Measurements from ENCODE around the gene OR4L1.
"Not testable (repeated sequence)": the region's sequence is repeated elsewhere in the genome, so short reads cannot be mapped to it uniquely, and the experiment has no call there.

Gene OR4L1

GRCh38 chr14:20059745-20060144 is at the start of gene OR4L1:
Gene OR4L1 (plus strand): TSS chr14:20060045. CDS start chr14:20060045, 0 bp downstream.
- DNase-seq (ENCODE audit: low read depth, low spot score): no peak

GRCh38 chr14:20019257-20019865 is 40.5 kb upstream of the OR4L1 start, which contains the start of gene OR4K14:
Gene OR4K14 (minus strand): TSS chr14:20019307. CDS start chr14:20015193, 4,114 bp downstream.
- DNase-seq (ENCODE audit: low read depth, low spot score): no peak

DNA sequence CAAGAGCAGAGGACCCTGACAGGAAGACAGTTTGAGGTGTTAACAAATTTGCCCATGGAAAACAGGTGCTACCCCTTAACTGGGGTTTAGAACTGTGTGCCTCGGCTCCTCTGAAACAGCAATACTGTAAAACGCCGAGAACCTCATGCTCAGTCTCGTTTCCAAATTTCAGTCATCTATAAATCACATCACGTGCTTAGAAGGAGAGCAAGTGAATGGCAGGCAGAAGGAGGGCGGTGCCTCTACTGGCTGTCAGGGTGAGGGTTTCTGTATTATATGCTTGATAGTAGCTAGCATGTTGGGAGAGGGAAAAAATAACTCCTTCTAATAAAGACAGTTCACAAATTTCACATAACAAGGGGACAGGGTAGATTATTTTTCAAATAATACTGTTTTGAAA is 28.8 kb upstream of the OR4L1 start:
- DNase-seq (ENCODE audit: low read depth, low spot score): no peak

DNA sequence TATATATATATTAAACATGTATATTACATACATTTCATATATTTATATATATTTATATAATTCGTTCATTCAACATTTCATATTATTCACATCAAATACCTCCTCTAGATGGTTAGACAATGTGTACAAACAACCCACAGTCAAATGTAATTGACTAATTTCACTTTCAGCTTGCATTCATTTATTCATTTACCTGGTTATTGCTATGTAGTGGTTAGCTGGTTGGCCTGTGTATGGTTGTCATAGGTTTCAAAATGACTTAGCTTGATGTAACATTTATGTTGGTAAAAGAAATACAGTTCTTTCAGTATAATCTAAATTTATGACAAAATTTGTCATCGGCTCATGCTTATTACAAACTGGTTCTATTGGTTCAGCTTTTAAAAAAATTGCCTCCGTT is 24.4 kb upstream of the OR4L1 start:
- no peak for DNase-seq (ENCODE audit: low read depth, low spot score)

DNA sequence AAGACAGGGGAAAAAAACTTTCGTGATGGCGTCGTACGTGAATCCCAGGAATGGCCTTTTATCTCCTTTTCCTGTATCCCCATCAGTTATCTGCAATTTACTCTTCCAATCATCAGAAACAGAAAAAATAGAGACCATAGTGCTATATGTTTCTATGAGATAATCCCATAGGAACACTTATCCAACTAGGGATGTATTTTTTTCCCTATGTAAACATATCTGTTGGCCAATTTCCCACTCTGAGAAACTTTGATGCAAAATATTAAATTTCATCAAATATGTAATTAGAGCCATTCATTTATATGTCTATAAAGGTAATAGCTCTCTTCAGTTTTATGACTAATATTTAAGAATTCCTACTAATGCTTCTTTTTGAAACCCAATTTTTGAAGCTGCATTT is 23.9 kb upstream of the OR4L1 start, which contains the start of gene OR4K13:
TSS of gene OR4K13 (minus strand) at position 101 of the 400 bp plus-strand sequence. CDS start 1,280 bp downstream, outside the sequence.
- no peak for DNase-seq (ENCODE audit: low read depth, low spot score)

DNA sequence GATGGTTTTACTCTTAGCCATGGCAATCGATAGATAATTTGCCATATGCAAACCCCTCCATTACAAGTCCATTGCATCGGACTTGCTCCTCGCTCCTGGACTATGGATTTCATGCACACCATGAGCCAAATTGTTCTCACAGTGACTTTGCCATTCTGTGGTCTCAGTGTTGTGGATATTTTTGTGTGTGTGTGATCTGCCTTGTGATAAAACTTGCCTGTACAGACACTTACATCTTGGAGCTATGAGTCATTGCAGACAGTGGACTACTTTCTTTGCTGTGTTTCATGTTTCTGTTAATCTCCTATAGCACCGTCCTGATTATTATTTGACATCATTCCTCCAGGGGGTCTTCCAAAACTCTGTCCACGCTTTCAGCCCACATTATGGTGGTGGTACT is 15.6 kb upstream of the OR4L1 start:
- DNase-seq (ENCODE audit: low read depth, low spot score): no peak

- DNase-seq (ENCODE audit: low read depth, low spot score): no peak
Observed at GRCh38 chr14:20048202-20048601, 11.6 kb upstream of the OR4L1 start.

DNA sequence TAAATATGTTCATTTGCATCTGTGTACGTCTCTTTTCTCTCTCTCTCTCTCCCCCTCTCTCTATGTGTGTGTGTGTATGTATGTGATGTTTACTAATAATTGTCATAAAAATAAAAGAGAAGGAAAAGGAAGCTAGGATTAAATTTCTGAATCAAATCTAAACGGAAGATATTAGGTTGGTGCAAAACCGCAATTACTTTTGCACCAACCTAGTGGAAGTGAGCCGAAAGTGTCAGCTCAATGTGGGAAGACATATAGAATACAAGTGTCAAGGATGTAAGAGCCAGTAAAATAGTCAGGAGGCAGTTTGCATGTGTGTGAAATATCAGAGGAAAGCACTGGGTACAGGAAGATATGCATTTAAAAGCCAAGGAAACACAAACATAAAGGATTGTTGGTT is 32.2 kb downstream of the OR4L1 start:
- DNase-seq (ENCODE audit: low read depth, low spot score): no peak

DNA sequence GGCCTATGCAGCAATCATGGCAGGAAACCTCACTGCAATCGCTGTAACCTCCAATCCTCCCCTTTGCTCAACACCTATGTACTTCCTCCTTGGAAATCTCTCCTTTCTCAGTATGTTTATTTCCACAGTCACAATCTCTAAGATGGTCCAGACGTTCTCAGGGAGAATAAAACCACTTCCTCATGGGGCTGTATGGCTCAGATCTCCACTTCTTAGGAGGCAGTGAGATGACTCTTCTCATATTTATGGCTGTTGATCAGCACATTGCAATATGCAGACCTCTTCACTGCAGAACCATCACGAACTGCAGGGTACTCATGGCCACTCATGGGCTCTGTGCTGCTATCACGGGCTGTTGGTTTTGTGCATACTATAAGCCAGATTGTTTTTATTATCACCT is 33.6 kb downstream of the OR4L1 start:
- no peak for DNase-seq (ENCODE audit: low read depth, low spot score)

DNA sequence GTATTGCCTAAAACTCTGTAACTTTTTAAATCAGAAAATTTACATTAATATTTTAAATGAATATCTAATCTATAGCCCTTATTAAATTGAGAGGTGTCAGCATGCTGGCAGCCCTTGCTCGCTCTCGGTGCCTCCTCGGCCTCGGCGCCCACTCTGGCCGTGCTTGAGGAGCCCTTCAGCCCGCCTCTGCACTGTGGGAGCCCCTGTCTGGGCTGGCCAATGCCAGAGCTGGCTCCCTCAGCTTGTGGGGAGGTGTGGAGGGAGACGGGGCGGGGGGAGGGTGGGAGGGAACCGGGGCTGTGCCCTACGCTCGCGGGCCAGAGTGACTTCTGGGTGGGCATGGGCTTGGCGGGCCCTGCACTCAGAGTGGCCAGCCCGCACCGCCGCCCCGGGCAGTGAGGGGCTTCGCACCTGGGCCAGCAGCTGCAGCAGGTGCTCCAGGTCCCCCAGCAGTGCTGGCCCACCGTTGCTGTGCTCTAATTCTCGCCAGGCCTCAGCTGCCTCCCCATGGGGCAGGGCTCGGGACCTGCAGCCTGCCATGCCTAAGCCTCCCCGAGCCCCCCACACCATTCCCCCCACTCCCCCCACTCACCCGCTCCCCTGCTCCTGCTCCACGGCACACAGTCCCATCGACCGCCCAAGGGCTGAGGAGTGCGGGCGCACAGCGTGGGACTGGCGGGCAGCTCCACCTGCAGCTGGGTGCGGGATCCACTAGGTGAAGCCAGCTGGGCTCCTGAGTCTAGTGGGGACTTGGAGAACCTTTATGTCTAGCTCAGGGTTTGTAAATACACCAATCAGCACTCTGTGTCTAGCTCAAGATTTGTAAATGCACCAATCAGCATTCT is 39.3 kb downstream of the OR4L1 start:
- not testable (repeated sequence) for DNase-seq (ENCODE audit: low read depth, low spot score)

DNA sequence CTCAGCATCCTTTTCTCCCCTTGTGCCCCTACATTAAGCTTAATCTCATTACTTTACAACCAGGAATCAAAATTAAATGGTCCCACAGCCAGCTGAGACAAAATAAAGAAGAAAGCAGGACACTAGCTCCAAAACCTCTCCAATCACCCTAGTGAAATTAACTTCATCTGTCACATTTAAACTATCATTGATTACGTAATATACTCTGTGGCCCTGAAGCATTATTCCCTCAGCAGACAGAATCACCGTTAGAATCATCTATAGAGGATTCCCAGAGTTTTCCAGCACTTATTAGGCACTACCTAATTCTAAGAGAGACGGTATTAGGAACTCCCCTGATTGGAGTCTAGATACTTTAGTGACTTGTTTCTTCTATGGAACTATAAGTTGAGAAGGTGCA is 50.6 kb downstream of the OR4L1 start, which contains the start of gene OR4K17:
TSS of gene OR4K17 (plus strand) at position 302 of the 400 bp plus-strand sequence. CDS start 6,761 bp downstream, outside the sequence.
- DNase-seq (ENCODE audit: low read depth, low spot score): no peak
